Measurements from ENCODE around the gene PDK2. TPM values are rescaled to one million over a fixed set of nuclear protein-coding genes. Genes with fewer than 3 reads are reported as not detected.
A peak's percentile ranks its signal among the peaks of the same experiment; 100 is the strongest.

PDK2 gene
- total and polyA plus RNA-seq, 9 of the 15 experiments (the other 6 are each of a cell fraction or from before 2014, with no cell fraction given), result 0.03 to 2.5 (median 1.4) TPM

GRCh38 chr17:50146927-50147665 is 51.9 kb downstream of the PDK2 start:
- Histone ChIP-seq H3K4me2 (ENCODE audit: insufficient read depth, low read length) (peak overlapping the region; percentile 80), H3K9me3 (replicated peaks; ENCODE audit: control insufficient read depth, insufficient read depth, low read depth, low read length) (no peaks in the 10 kb centered on the region), H3K4me3 (peak overlapping the region; percentile 67), H3K79me2 (ENCODE audit: control insufficient read depth, insufficient read depth, low read length) (peaks cover 89% of the 10 kb centered on the region), H3K9me1 (ENCODE audit: control insufficient read depth, insufficient read depth, low read length) (peaks cover 14% of the 10 kb centered on the region), H2AFZ (ENCODE audit: low read depth, low read length) (no peak overlapping the region), H4K20me1 (replicated peaks; ENCODE audit: control insufficient read depth, insufficient read depth, low read length) (peaks cover 14% of the 10 kb centered on the region), H3K36me3 (ENCODE audit: control insufficient read depth, insufficient read depth, low read length) (peaks cover 60% of the 10 kb centered on the region), H3K27ac (ENCODE audit: extremely low read depth, low read depth, low read length) (peak overlapping the region; percentile 32; the same call in 1 of the 3 replicates), H3K27me3 (ENCODE audit: control insufficient read depth in 2 of 2, insufficient read depth in 2 of 2, low read length in 2 of 2) (no peaks in the 10 kb centered on the region), H3K9ac (ENCODE audit: insufficient read depth in 1 of 2, low read depth in 2 of 2, low read length in 2 of 2) (peak overlapping the region; percentile 67 to 97; a peak in 3 of 4 replicates), H3K4me1 (replicated peaks in 1 of 2; ENCODE audit: control insufficient read depth in 2 of 2, insufficient read depth in 2 of 2, low read length in 2 of 2) (peaks cover 20 to 75% of the 10 kb centered on the region in 2 experiments; a peak in 4 of 5 replicates)
- in situ Hi-C loops (cut with MboI), result no loop called here
- TF ChIP-seq HINFP (tag; conservative IDR thresholded peaks at IDR 0.05; ENCODE audit: low read depth) (peak; percentile 63; the same call in 1 of the 2 replicates), CEBPB (tag; IDR thresholded peaks at IDR 0.05) (no peak)
- ATAC-seq, result no peak
- peak; percentile 29 for FAIRE-seq
- ChIA-PET CTCF (ENCODE audit: low intra/inter-chr PET ratio) (no interaction called here), POLR2A (interaction anchor here (0.5 to 2.0 kb wide), 3 partner anchors 14 to 361 kb away, joined by 3 to 6 read pairs (median 3); no protein-coding TSS in a partner anchor)
- 46% methylated on average over 15 of the region's 15 CpGs for WGBS (ENCODE audit: insufficient coverage, low coverage, missing lambda C conversion rate)
- BruUV-seq (replicated peaks), result no TSS peak
- DNase-seq (ENCODE audit: extremely low read depth in 1 of 4, low spot score in 3 of 4), result no peak
- intact Hi-C loops (cut with micrococcal nuclease), result no loop called here

Measured in K562 (cell line).